AG10803 (cell line): ENCODE results near the gene DRD2.

Experiments
- DNase-seq: peaks from one replicate; pipeline ENCODE4 v3.0.0; 2010; ENCODE audit warnings: low read depth
- H3K4me3 ChIP-seq: 2 replicates; pipeline ENCODE4 v1.5.1; 2011; ENCODE audit warnings: mild to moderate bottlenecking, low read length, control low read depth
- CTCF ChIP-seq: conservative IDR thresholded peaks from 2 replicates; pipeline ENCODE4 v1.5.1; 2011; ENCODE audit warnings: mild to moderate bottlenecking, low read length, control low read depth, inconsistent platforms

Gene DRD2

GRCh38 chr11:113375402-113375801 is 99.8 kb downstream of the DRD2 start:
- DNase-seq = no peak
- TF ChIP-seq CTCF = no peak

GRCh38 chr11:113373981-113374560 is 101.1 kb downstream of the DRD2 start:
- no peak for DNase-seq
- no peak for TF ChIP-seq CTCF
- H3K4me3 ChIP-seq = no peak overlapping the region

More at GRCh38 chr11:113375402-113375801, 99.8 kb downstream of the DRD2 start:
- H3K4me3 ChIP-seq = no peak overlapping the region

- H3K4me3 ChIP-seq = no peak overlapping the region
- peak; percentile 67 for DNase-seq
- no peak for TF ChIP-seq CTCF
These were observed 101.9 kb downstream of the DRD2 start for GRCh38 chr11:113373306-113373705.

GRCh38 chr11:113372309-113372708 is 102.9 kb downstream of the DRD2 start:
- TF ChIP-seq CTCF = no peak
- no peak overlapping the region for H3K4me3 ChIP-seq
- no peak for DNase-seq

GRCh38 chr11:113370634-113371033 is 104.6 kb downstream of the DRD2 start:
- TF ChIP-seq CTCF = no peak
- no peak for DNase-seq
- H3K4me3 ChIP-seq = no peak overlapping the region

GRCh38 chr11:113369411-113369810 is 105.8 kb downstream of the DRD2 start:
- no peak for TF ChIP-seq CTCF

GRCh38 chr11:113365895-113366294 is 109.3 kb downstream of the DRD2 start:
- TF ChIP-seq CTCF = no peak

More at GRCh38 chr11:113369411-113369810, 105.8 kb downstream of the DRD2 start:
- no peak for DNase-seq
- H3K4me3 ChIP-seq = no peak overlapping the region

More at GRCh38 chr11:113365895-113366294, 109.3 kb downstream of the DRD2 start:
- no peak for DNase-seq
- no peak overlapping the region for H3K4me3 ChIP-seq
